Left colon (tissue), 2 donors: ENCODE data around the gene SLC25A36. TPM values are rescaled to one million over a fixed set of nuclear protein-coding genes. Genes with fewer than 3 reads are reported as not detected.
"Not testable (repeated sequence)": the region's sequence is repeated elsewhere in the genome, so short reads cannot be mapped to it uniquely, and the experiment has no call there.

Experiments
- ATAC-seq: fragments of 200-7000 bp; cut with Tn5 transposase; one replicate; pipeline ENCODE4 v1.9.1; 2020; ENCODE audit warnings: mild to moderate bottlenecking, moderate library complexity
- DNase-seq, 2 donors: peaks; one replicate each; pipeline ENCODE4 v3.0.0-alpha.2; 2020
- intact Hi-C, 2 donors: fragments of 100-400 bp; cut with DNase I in 1 of 2; cut with micrococcal nuclease in 1 of 2; formaldehyde crosslinking; loops; one replicate each; pipeline versions ENCODE4 v1.11.2 to v1.14.0; 2022; cut with DNase I, micrococcal nuclease
- total RNA-seq, 2 donors: library from RNA; stranded (reverse); fragmentation: NEBNext Ultra II Directional; extraction: Animal tissue kit (Norgen Biotek cat#: 25700); gene quantifications; one replicate each; pipeline ENCODE4 v1.2.1, GENCODE V29; 2021
- donor health status: DM: no; HTN: no; CAD: no.
- donor health status: DM: yes; HTN: yes; CAD: no.

Gene SLC25A36
- total RNA-seq, 2 donors from 2014 or later = 36.7 to 48.6 TPM

- DNase-seq (no peak), ATAC-seq (no peak)
- intact Hi-C loops = no loop called here
Observed at GRCh38 chr3:140927279-140928069, 14.2 kb upstream of the SLC25A36 start.

- no peak for ATAC-seq
- intact Hi-C loops = no loop called here
Observed at GRCh38 chr3:140929446-140929845, 12.2 kb upstream of the SLC25A36 start.

DNA sequence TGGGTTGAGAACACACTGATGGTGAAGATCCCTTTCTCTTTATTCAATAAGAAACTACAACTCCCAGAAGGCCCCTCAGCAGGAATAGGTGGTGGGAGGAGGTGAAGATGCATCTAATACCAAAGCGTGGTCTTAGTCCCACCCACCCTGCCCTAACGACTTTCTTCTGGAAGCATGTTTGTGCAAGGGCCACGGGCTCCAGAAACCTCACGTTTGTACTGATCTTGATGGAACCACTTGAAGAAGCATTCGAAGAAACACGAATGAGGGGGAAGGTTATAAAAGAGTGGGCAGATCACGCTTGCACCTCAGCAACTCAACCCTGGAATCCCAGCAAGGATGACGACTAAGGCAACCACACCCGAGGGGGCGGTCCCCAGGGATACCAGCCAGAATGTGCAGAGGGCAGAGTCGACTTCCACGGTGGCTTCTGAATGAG lies 10.6 kb upstream of the SLC25A36 start:
- no peak for DNase-seq
- ATAC-seq = no peak
- intact Hi-C loops = no loop called here

More at GRCh38 chr3:140929446-140929845, 12.2 kb upstream of the SLC25A36 start:
- DNase-seq = no peak

GRCh38 chr3:140931801-140932200 lies 9.8 kb upstream of the SLC25A36 start:
- no peak for DNase-seq
- ATAC-seq = no peak
- intact Hi-C loops = no loop called here

GRCh38 chr3:140933109-140933508 lies 8.5 kb upstream of the SLC25A36 start:
- DNase-seq (no peak), ATAC-seq (no peak)
- intact Hi-C loops = no loop called here

- no peak for ATAC-seq
- intact Hi-C loops = no loop called here
Observed at GRCh38 chr3:140933552-140933951, 8.1 kb upstream of the SLC25A36 start.

GRCh38 chr3:140939305-140939704 lies 2.3 kb upstream of the SLC25A36 start:
- intact Hi-C loops, DNase-seq, ATAC-seq: not testable (repeated sequence)

More at GRCh38 chr3:140933552-140933951, 8.1 kb upstream of the SLC25A36 start:
- DNase-seq = no peak

DNA sequence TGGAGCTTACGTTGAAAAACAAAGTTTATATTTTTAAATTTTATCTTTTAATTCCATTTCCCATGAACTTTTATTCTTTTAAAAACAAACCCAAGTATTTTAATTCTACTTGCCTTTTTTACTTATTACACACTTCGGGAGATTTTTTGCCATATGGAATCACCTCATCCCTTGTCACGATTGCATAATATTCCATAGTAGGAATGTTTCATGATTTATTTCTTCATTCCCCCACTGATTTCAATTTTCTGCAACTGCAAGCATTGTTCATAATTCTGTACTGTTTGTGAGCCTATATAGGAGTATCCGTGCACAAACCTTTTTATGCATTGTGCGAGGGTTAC lies 574 bp upstream of the SLC25A36 start:
- intact Hi-C loops = no loop called here

GRCh38 chr3:140942221-140943104 lies 827 bp downstream of the SLC25A36 start:
- DNase-seq (peak; percentile 61 to 76), ATAC-seq (peak; percentile 65)
- intact Hi-C loops = no loop called here

More for the DNA sequence above, 574 bp upstream of the SLC25A36 start:
- ATAC-seq = no peak
- no peak for DNase-seq

DNA sequence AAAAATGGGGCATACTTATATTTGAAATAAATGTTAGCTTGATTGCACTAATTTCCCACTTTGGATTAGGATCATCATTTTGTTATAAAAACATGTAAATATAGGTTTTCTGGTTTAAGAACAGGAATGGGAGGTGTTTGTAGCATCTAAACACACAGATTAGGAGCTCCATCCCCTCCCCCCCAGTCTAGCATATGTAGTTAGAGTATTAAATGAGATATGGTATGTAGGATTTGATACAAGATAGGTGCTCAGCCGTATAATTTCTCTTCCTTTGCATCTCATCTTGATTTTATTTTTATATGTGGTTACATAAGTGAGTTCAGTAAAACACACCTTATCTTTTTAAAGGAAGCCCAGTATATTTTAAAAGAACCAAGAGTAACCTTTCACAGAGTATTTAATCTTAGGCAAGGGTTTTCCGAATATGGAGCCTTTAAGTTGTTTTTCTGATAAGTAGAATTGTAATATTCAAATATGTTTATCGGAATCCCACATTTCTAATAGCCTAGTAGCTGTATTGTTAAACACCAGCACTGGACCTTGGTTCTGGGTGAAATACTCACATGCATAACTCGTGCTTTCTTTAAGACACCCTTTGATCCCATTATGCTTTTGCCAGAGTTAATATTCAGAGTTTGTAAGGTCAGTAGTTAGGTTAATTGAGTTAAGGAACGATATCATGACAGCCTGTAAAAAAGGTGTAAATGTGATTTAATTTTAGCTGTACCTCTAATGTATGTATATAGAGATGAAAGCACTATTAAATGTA lies 2.3 kb downstream of the SLC25A36 start:
- ATAC-seq (no peak), DNase-seq (no peak)
- intact Hi-C loops = no loop called here

DNA sequence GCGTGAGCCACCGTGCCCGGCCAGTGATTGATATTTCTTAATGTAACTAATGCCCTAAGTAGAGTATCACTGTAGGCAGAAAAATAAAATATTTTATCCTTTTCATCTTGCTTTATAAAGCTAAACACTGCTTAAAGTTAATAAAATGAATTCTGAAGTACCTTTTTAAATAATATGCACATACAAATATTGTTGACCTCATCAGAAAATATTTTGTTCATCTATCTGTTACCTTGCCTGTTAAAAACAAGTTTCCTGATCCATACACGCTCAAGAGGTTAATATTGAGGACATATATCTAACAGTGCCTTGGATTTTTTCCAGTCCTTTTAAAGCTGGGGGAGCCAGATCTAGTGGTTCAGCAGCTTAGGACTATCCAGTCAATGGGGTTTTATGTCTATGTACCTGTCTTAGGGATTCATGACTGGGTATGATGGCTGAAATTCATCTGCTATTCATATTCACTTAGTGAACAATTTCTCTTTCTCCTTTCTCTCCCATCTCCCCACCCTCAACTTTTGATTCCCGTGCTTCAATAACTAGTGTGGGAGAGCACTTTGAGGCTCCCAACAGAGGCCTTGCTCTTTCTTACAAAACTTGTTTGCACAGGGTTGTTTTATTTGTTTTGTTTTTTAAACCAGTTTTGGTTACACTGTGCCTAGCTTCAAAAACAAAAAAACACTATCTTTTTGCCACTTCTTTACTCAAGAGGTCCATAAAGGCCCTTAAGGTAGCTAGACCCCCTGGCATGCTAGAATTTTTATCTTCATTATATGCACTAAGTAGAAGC lies 7.0 kb downstream of the SLC25A36 start:
- intact Hi-C loops = no loop called here
- ATAC-seq (no peak), DNase-seq (no peak)

DNA sequence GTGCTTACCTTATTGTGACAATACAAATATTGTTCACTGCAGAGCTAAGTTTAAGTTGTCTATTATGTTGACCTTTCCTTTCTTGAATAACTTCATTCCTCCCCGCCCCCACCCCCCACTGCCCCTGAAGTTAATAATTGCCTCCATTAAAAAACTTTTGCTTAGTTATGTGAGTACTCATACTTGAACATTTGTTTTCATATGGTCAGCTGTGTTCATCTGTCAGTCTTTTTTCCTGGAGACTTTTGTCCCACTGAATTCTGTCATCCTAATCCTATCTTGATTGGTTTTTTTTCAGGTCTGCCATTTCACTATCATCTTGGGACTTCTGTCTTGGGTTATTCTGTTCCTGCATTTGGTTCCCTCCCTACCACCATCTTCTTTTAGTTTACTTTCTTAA lies 8.5 kb downstream of the SLC25A36 start:
- ATAC-seq (no peak), DNase-seq (no peak)
- intact Hi-C loops = no loop called here

- no peak for ATAC-seq
- intact Hi-C loops = no loop called here
- no peak for DNase-seq
Observed at GRCh38 chr3:140950863-140951262, 9.2 kb downstream of the SLC25A36 start.

DNA sequence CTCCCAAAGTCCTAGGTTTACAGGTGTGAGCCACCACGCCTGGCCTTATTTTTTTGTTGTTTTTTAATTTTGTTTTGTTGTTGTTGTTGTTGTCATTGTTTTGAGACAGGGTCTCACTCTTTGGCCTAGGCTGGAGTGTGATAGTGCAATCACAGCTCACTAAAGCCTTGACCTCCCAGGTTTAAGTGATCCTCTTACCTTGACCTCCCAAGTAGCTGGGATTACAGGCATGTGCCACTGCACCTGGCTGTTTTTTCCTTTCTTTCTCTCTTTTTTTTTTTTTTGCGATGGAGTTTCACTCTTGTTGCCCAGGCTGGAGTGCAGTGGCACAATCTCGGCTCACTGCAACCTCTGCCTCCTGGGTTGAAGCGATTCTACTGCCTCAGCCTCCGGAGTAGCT lies 10.1 kb downstream of the SLC25A36 start:
- ATAC-seq, DNase-seq, intact Hi-C loops: not testable (repeated sequence)

DNA sequence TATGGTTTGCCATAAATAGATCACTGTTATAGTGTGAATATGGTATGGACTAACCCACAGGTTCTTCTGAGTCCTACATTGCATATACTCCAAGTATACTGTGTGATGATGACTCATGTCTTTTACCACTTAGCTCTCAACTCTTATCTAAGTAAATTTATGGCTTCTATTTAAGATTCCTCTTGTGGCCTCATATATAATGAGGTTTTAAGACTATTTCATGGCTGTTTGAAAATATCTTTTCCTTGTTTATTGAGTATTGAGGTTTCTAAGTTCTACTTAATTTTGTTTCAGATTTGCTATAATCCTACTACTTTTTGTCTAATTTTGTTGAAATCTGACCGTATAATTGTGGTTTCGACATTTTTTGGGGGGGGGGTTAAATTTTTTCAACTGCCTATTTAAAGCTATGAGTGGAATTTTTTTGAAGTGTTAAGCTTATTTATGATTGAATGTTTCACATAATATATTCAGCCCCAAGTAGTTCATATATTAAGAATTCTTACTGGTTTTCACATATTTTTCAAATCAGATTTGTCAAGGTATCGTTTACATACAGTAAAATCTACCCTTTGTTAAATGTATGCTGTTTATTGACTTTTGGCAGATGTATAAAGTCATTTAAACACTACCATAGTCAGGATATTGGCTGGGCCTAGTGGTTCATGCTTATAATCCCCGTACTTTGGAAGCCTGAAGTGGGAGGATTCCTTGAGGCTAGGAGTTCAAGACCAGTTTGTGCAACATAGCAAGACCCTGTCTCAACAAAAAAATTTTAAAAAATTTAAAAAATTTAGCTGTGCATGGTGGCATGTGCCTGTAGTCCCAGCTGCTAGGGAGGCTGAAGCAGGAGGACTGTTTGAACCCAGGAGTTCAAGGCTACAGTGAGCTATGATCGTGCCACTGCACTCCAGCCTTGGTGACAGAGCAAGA lies 11.7 kb downstream of the SLC25A36 start:
- intact Hi-C loops = no loop called here
- peak; percentile 96 for ATAC-seq
- DNase-seq = no peak

- intact Hi-C loops = no loop called here
- no peak for DNase-seq
- peak; percentile 46 for ATAC-seq
Observed at GRCh38 chr3:140954576-140954975, 12.9 kb downstream of the SLC25A36 start.

DNA sequence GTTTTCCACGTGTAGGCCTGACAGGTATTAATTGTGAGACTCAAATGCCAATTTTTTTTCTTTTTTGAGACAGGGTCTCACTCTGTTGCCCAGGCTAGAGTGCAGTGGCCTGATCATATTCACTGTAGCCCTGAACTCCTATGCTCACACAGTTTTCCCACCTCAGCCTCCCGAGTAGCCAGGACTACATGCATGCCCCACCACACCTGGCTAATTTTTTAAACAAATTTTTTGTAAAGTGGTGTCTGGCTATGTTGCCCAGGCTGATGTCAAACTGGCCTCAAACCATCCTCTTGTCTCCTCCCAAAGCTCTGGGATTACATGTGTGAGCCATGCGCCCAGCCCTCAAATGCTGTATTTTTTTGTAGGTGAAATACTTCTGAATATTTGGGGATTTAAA lies 14.0 kb downstream of the SLC25A36 start:
- intact Hi-C loops = no loop called here
- DNase-seq = no peak
- no peak for ATAC-seq
